Central memory CD4-positive, alpha-beta T cell (primary cell): ENCODE measurements around the gene PLEKHG4.
A peak's percentile ranks its signal among the peaks of the same experiment; 100 is the strongest.

Experiments
- DNase-seq: peaks from one replicate; pipeline ENCODE4 v3.0.0; 2022
- total RNA-seq, 3 experiments: gene quantifications; one replicate each; lab custom pipeline; 2026; lab: John Stamatoyannopoulos, UW

PLEKHG4 gene, protein sequence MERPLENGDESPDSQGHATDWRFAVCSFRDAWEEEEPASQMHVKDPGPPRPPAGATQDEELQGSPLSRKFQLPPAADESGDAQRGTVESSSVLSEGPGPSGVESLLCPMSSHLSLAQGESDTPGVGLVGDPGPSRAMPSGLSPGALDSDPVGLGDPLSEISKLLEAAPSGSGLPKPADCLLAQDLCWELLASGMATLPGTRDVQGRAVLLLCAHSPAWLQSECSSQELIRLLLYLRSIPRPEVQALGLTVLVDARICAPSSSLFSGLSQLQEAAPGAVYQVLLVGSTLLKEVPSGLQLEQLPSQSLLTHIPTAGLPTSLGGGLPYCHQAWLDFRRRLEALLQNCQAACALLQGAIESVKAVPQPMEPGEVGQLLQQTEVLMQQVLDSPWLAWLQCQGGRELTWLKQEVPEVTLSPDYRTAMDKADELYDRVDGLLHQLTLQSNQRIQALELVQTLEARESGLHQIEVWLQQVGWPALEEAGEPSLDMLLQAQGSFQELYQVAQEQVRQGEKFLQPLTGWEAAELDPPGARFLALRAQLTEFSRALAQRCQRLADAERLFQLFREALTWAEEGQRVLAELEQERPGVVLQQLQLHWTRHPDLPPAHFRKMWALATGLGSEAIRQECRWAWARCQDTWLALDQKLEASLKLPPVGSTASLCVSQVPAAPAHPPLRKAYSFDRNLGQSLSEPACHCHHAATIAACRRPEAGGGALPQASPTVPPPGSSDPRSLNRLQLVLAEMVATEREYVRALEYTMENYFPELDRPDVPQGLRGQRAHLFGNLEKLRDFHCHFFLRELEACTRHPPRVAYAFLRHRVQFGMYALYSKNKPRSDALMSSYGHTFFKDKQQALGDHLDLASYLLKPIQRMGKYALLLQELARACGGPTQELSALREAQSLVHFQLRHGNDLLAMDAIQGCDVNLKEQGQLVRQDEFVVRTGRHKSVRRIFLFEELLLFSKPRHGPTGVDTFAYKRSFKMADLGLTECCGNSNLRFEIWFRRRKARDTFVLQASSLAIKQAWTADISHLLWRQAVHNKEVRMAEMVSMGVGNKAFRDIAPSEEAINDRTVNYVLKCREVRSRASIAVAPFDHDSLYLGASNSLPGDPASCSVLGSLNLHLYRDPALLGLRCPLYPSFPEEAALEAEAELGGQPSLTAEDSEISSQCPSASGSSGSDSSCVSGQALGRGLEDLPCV
- 25.8 to 60.0 (median 36.5) reads per million in 3 experiments for total RNA-seq

DNA sequence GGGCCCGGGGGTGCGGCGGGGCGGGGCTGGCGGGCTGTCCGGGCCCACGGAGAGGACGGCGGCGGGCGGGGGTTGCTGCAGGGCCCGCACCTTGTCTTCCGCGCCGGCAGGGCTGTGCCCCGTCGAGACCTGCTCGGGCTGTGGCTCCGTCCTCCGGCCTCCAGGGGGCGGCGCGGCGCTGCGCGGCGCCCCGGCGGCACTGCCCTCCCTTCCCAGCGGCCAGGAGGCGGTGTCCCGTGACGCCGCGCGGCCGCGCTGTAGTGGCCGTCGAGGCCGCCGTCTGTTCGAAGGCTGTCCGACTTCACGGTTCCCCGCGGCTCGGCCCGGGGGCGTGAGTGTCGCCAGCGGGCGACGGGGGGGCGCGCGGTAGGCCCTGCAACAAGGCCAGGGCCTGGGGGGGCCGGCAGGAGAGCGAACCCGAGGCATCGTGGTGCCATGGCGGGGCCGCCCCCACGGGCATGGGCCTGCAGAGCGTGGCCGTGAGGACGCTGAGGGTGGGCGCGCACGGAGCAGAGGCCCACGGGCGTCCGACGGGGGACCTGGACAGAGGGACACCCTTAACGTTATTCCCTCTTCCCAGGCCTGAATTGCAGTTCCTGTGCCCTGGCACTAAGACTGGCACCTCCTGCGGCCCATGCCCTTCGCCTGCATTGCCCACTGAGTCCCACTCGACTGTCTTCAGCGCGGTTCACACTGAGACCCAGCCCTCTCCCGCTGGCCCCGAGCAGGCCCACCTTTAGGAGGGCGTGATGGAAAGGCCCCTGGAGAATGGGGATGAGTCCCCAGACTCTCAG lies at the start of gene PLEKHG4:
TSS of gene PLEKHG4 (plus strand) at position 237 of the 794 bp plus-strand sequence. CDS start at position 750, 513 bp downstream.
- peak; percentile 72 for DNase-seq

DNA sequence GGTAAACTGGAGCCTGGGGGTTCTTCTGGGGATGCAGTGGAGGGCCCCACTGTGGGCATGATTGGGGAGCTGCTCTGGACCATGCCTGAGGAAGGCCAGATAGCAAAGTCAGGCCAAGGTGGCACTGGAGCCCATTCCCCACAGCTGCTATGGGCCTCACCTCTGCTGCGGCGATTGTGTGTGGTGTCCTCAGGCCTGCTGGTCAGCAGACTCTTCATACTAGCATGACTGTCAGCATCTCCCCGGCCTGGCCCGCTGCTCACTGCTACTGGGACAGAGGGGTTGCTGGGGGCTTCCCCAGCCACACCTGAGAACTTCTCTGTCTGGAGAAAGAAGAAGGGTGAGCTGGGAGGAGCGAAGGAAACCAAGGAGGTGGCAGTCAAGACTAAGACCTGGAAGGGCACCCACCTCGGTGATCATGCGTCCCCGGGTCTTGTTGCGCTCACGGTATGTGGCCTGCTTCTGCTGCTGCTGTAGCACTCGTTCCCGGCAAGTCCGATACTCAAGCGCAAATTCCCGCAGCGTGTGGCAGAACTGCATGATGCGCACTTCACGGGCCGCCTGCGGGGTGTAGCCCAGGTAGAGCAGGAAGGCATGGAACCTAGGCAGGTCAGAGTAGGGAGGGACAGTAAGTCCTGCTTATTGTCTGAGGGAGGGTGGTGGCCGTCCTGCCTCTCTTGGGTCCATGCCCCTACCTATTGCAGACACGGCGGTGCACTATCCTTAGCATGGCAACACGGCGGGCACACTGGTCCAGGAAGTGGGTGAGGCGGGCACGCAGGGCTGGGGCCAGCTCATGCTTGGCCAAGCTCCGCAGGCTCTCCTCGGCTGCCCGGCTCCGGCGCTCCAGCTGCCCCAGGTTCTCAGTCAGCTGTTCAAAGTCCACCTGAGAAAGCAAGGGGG lies 49.2 kb upstream of the PLEKHG4 start:
- no peak for DNase-seq

DNA sequence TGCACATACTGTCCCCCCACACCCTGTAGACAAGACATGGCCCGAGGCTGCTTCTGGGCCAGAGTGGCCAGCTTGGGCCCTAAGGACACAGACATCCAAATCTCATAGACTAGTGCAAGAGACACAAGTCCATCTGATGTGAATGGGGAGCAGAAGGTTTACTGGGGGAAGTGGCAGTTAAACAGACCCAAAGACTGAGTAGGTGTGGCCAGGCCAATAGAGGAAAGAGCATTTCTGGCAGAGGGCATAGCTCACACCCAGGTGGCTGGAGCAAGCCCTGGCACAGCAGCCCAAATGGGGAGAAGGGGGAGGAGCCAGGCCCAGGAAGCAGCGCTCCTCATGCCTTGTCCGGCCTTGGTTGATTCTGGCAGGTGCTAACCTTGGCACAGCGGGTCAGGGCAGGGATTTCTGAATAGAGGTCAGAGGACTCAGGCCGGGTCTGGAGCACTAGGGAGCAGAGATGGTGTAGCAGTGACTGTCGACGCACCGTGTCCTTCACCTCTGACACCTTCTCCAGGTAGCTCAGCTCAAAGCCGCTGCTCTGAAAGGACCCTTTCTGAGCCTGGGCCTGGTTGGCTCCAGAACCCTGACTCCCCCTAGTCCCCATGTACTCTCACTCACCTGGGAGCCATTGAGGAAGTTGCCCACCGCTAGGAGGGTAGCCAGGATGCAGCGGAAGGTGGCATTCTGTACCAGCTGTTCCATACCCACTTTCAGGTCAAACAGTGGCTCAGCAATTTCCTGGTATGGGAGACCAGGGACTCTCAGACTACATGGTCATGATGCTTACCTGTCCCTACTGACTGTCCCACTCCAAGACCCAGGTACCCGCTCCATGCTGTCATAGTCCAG lies 48.3 kb upstream of the PLEKHG4 start:
- DNase-seq = no peak

DNA sequence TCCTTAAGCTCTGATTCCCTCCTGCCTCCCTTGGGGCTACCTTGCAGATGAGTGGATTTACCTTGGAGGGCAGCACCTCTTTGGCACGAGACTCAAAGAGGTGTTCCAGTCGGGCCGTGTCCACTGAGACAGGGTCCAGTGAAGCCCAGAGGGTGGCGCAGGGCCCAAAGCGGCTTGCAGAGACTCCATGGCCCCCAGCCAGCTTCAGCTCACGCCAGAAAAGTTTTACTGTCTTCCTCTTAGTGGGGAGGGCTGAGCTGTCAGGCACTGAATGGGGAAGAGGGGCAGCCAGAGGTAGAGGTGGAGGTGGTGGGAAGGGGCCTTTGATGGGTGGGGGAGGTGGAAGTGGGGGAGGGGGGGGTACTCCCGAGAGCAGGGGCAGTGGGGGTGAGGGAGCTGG lies 45.7 kb upstream of the PLEKHG4 start:
- DNase-seq = no peak

DNA sequence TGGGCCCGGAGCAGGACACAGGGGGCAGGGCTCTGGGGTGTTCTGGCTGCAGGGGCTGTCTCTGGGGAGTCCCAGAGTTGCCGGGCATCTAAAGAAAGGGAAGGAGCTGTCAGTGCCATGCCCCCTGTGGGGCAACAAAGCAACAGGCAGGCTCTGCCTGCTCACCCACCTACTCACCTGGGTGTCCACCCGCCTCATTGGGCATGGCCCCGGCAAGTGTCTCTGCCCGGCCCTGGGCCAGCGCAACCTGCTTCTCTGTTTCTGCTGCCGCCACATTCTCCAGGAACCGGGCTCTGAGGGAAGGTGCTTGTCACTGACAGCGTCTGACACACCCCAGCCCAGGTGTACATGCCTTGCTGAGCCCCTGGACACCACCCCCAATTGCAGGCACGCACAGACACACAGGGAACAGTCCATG lies 45.1 kb upstream of the PLEKHG4 start:
- no peak for DNase-seq

DNA sequence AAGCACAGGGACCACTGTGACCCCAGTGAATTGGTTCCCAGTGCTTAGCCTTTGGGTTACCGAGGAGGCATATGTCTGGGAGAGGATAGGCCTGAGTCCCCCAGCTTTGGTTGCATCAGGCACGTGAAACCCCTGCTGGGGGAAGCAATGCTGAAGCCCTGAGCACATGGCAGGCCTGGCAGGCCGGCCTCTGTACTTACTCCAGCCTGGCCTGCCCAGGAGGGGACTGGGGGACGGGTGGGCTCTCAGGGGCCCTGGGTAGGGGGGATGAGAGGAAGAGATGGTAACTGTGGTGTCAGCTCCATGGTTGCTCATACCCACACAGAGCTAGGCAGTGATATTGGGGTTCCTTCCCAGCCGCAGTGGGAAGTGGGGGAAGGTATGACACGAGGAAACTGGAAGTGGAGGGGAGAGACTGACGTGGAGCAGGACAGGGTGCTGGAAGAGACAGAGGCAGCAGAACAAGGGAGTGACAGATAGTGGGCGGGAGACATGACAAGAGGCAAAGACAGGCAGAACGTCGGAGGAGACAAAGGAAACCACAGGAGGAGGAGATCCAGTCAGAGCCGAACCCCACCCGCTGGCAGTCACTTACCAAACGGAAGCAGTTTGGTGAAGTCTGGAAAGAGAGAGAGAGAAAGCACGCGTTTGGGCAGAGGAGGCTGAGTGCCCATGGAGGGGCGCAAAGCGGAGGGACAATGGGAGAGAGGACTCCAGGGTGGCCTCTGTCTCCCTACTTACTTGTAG lies 43.3 kb upstream of the PLEKHG4 start:
- peak; percentile 81 for DNase-seq

DNA sequence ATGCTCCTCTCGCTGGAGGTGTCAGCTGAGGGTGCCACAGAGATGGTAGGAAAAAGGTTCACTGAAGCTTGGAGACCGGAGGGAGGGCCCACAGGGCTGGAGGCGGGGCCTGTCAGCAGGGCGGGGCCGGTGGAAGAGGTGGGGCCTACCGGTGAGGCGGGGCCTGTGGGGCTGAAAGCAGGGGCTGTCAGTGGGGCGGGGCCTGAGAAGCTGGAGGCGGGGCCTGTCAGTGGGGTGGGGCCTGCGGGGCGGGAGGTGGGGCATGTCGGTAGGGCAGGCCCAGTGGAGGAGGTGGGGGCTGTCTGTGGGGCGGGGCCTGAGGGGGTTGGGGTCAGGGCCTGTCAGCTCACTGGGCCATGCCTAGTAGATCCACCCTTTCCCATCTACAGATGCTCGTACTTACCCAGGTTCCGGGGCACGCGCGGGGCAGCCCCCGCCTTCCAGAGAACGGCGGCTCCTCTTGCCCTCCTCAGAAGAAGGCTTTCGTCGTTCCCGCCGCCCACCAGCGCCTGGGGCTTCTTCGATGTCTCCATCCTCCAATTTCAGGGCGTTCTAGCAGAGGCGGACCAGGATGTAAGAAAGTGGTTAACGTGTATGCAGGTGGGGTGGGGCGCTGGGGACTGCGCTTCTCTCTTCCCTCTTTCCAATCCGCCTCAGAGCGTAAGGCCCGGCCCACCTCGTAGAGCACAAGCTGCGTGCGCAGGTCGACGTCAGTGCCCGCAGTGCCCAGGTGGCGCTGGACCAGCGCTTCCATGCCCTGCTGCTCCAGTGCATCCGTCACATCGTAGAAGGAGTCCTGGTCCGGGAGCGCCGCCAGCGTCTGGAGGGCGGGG lies 42.6 kb upstream of the PLEKHG4 start:
- peak; percentile 81 for DNase-seq

DNA sequence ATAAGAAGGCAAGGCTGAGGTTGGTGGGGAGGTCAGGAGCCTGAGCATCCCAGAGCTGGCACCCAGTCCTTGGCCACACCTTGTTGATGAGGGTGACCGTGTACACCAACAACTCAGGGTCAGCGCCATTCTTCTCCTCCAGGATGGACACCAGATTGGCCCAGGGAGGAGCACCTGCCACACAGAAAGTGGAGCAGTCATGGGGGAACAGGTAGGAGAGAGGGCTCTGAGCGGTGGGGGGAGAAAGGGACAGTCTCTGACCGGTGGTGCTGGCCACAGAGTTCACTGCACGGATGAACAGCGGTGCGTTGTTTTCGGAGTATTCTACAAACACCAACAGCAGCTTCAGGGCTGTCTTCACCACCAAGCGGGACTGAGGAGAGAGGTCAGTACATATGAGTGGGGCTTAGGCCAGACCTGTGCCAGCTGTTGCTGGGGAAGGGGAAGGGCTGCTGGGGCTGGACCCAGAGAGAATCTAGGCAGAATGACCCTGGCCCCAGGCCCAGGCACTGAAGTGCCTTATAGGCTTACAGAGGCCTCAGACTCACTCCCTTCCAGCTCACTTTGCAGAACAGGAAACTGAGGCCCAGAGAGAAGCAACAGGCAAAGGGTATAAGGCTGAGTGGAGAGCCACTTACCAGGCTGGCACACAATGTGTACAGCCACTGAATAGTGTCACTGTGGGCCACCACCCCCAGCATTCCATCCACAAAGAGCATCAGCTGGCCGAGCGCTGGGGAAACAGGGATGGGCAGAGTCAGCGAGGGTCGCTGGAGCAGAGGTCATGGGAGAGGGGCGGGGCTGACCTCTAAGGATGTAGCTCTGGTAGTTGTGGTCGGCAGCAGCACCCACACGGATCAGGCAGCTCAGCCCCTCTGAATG lies 41.7 kb upstream of the PLEKHG4 start:
- DNase-seq = no peak

DNA sequence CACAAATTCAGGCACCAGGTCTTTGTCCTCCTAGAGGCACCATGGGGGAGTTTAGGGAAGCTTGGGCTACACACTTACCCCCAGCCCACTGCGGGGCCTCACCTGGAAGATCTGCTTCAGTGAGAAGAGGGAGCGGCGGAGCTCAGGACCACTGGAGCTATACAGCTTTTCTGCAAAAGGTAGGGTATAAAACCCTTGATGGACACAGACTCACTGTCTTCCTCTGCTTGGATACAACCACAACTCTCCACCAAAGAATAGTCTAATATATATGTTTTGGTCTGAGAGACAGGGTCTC lies 41.1 kb upstream of the PLEKHG4 start:
- no peak for DNase-seq

DNA sequence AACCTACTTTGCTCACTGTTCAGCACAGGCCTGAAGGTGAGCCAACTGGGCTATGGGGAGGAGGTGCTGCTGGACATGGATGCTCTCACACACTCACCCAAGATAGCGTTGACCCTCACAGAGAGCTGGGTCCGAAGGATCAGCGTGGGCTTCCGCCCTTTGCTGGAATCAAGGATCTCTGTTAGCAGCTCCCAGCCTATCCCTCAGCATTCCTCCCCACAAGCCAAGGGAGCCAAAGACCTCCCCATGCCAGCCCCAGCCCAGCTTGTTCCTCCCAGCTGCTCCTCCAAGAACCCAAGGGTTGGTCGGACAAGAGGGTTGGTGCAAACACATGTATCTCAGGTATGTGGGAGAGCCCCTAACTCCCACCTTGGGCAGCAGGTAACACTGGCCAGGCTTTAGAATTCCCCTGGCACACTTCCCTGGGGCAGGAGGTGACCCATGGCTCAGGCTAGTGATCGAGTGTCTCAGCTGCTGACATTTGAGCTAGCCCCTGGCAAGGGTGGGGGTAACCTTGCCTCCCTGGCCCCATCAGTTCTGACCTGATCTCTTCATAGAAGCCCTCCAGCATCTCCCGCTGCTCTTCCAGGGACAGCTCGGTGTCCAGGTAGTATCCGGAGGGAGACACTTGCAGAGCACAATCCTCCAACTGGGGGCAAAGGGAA lies 40.4 kb upstream of the PLEKHG4 start:
- no peak for DNase-seq

DNA sequence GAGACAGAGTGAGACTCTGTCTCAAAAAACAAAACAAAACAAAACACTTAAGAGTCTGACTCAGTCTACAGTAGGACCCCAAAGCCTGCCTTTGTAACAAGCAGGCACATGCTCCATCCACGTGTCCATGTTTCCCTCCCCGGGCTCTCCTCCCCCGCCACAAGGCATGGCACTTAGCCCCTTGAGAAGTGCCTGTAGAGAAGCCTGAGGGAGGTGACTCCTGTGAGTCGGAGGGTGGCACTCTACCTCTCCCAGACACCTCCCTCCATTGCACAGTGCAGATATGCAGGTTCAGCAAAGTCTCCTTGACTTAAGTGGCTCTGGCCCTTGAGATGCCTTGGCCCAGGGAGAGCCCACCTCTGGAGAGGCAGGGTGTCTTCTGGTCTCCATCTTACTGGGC lies 38.8 kb upstream of the PLEKHG4 start:
- DNase-seq = no peak

DNA sequence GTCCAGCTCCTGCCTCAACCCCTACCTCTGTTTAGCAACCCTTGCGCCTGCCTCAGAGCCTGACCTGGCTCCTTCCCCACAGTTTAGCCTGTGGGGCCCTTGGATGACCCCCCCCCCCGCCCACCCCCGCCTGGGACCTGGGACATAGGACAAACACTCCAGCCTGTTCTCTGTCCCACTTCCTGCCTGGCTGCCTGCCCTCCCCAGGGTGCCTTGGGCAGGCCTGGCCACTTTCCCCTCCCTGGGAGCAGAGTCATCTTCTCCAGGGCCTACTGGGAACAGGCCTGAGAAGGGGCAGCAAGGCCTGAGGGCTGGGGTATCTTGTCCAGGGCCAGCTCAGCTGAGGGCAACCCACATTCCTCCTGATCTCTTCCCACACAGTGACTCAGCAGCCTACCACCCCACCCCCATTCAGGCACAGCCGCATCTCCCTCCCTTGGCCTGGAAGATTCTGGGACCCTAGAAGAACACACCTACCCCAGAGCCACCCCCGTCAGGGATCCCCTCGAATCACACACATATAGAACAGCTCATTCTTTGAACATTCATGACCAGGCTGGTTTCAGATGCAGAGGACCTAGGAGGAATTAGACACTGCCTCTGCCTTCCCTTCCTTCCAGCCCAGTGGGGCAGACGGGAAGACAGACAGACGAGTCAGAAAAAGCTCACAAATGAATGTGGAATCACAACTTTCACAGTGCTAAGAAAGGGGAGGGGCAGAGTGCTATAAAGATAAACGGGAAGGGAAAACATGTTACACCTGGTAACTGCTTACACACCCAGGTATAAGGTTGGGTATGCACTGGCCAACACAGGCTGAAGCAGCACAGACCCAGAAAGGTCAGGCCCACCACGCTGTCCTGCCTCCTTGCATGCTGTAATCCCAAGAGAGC lies 38.1 kb upstream of the PLEKHG4 start:
- DNase-seq = no peak

DNA sequence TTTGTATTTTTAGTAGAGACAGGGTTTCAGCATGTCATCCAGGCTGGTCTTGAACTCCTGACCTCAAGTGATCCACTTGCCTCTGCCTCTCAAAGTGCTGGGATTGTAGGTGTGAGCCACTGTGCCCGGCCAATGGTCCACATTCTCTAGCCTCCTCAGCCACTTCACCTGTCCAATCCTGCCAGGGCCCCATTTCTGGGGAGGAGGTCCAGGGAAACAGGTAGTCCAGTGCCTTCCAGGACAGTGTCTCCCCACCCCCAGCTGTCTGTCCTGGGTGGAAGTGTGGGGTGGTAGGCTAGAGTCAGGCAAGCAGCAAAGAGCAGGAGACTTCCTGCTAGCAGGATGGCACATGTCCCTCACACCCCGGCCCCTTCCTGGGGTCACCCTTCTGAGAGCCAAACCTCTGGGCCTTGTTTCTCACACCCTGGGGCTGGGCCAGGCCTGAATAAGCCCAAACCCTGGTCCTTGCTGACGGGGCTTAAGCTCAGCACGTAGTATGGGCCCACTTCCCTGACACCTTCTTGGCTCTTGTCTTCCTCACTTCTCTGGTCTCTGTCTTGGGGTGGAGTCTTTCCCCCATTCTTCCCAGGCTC lies 37.1 kb upstream of the PLEKHG4 start:
- DNase-seq = no peak

DNA sequence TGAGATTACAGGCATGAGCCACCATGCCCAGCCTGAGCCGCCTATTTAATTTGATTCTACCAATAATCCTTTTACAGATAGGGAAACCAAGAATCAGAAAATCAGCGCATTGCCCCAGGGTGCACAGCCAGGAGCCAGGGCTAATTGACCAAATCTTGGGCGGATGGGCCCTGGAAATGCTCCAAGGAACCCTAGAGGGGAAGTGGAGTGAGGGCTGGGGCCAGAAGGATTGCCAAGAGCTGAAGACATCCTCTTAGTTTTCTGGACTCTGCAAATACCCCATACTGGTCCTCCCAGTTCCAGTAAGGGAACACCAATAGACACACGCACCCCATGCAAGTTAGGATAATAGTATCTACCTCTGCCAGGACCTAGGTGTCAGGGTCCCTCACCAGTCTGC lies 35.9 kb upstream of the PLEKHG4 start:
- no peak for DNase-seq

DNA sequence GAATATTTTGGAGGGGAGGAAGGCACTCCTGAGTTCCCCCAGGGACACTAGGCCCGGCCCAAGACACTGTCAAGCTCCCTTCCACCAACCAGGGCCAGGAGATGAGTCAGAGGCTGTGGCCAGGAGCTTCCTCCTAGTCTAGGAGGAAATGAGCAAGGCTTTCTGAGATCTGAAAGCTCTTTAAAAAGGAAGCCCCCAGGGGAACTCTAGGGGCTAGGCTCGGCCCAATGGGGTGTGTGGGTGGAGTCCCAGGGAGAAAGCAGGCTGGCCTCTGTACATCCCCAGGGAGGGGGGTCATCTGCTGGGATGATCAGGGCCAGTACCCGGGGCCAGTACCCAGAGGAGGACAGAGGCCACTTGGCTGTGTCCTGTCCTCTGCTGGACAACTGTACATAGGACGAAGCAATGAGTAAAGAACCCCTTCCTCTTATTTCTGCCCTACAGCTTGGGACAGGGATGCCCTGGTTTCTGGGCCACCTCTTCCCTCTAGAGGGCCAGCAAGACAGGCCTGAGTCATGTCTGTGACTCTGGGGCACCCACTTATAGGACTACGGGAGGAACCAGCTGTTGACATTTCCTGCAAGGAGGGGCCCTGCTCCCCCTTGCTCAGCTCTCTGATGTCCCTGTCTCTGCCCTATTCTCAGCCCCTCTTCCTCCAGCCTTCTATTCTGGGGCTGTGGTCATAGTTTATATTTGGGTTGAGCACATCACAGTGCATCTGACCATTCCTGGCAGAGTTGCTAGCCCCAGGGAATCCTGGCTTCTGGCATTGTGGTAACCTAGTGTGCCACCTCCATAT lies 34.7 kb upstream of the PLEKHG4 start:
- peak; percentile 77 for DNase-seq
